H9 (cell line): ENCODE data around the gene ARAF. TPM values are rescaled to one million over a fixed set of nuclear protein-coding genes. Genes with fewer than 3 reads are reported as not detected.
A peak's percentile ranks its signal among the peaks of the same experiment; 100 is the strongest.

ENCODE experiments used
- DNase-seq: peaks from one replicate; pipeline ENCODE4 v3.0.0-alpha.2; 2017
- H2AFZ ChIP-seq: one replicate; pipeline ENCODE4 v1.6.1; 2013; ENCODE audit warnings: mild to moderate bottlenecking, low read length, control low read depth, moderate library complexity
- H2AK5ac ChIP-seq: 2 replicates; pipeline ENCODE4 v1.6.1; 2013; ENCODE audit warnings: low read length, control low read depth, mixed read lengths; ENCODE audit not compliant: insufficient read length
- H2BK120ac ChIP-seq: one replicate; pipeline ENCODE4 v1.6.1; 2013; ENCODE audit warnings: low read depth, mild to moderate bottlenecking, low read length, control low read depth, inconsistent platforms; ENCODE audit not compliant: poor library complexity, severe bottlenecking
- H2BK12ac ChIP-seq: 2 replicates; pipeline ENCODE4 v1.6.1; 2013; ENCODE audit warnings: low read length, control low read depth, mixed read lengths, low read depth; ENCODE audit not compliant: insufficient read length
- H2BK15ac ChIP-seq: 2 replicates; pipeline ENCODE4 v1.6.1; 2013; ENCODE audit warnings: low read depth, low read length, control low read depth
- H2BK20ac ChIP-seq: one replicate; pipeline ENCODE4 v1.6.1; 2013; ENCODE audit warnings: low read depth, mild to moderate bottlenecking, low read length, control low read depth, inconsistent platforms; ENCODE audit not compliant: poor library complexity, severe bottlenecking
- H2BK5ac ChIP-seq: 2 replicates; pipeline ENCODE4 v1.6.1; 2013; ENCODE audit warnings: low read length, control low read depth, mixed read lengths; ENCODE audit not compliant: insufficient read length
- H3K14ac ChIP-seq: 2 replicates; pipeline ENCODE4 v1.6.1; 2013; ENCODE audit warnings: low read length, control low read depth; ENCODE audit not compliant: insufficient read depth
- H3K18ac ChIP-seq: 2 replicates; pipeline ENCODE4 v1.6.1; 2013; ENCODE audit warnings: low read depth, mild to moderate bottlenecking, mixed read lengths, low read length, control low read depth; ENCODE audit not compliant: insufficient read length
- H3K23ac ChIP-seq: 2 replicates; pipeline ENCODE4 v1.6.1; 2013; ENCODE audit warnings: low read length, control low read depth, mixed read lengths, low read depth; ENCODE audit not compliant: insufficient read length
- H3K23me2 ChIP-seq: 2 replicates; pipeline ENCODE4 v1.6.1; 2013; ENCODE audit warnings: low read depth, mild to moderate bottlenecking, mixed read lengths, low read length, control low read depth; ENCODE audit not compliant: insufficient read length, poor library complexity, severe bottlenecking
- H3K27ac ChIP-seq: 2 replicates; pipeline ENCODE4 v1.5.1; 2013; ENCODE audit warnings: low read length, control low read depth, mixed read lengths, low read depth; ENCODE audit not compliant: insufficient read length
- H3K27me3 ChIP-seq: 2 replicates; pipeline ENCODE4 v1.6.1; 2013; ENCODE audit warnings: low read length, control low read depth, inconsistent platforms; ENCODE audit not compliant: insufficient read depth
- H3K4ac ChIP-seq: 2 replicates; pipeline ENCODE4 v1.6.1; 2013; ENCODE audit warnings: low read depth, mild to moderate bottlenecking, control low read depth, inconsistent platforms, low read length, moderate library complexity
- H3K4me1 ChIP-seq: 2 replicates; pipeline ENCODE4 v1.6.1; 2013; ENCODE audit warnings: low read length, control low read depth, inconsistent platforms; ENCODE audit not compliant: insufficient read depth
- H3K4me2 ChIP-seq: 2 replicates; pipeline ENCODE4 v1.6.1; 2013; ENCODE audit warnings: low read length, control low read depth, mixed read lengths; ENCODE audit not compliant: insufficient read length, insufficient read depth
- H3K56ac ChIP-seq: 2 replicates; pipeline ENCODE4 v1.6.1; 2013; ENCODE audit warnings: low read depth, mild to moderate bottlenecking, mixed read lengths, low read length, control low read depth; ENCODE audit not compliant: insufficient read length
- H3K79me1 ChIP-seq: 2 replicates; pipeline ENCODE4 v1.6.1; 2013; ENCODE audit warnings: low read depth, mild to moderate bottlenecking, moderate library complexity, low read length, control low read depth, inconsistent platforms; ENCODE audit not compliant: insufficient read depth, poor library complexity, severe bottlenecking
- H3K79me2 ChIP-seq: 2 replicates; pipeline ENCODE4 v1.6.1; 2013; ENCODE audit warnings: low read length, control low read depth, inconsistent platforms; ENCODE audit not compliant: insufficient read depth
- H3K9ac ChIP-seq: 2 replicates; pipeline ENCODE4 v1.6.1; 2013; ENCODE audit warnings: low read length, control low read depth, mixed read lengths; ENCODE audit not compliant: insufficient read length; ENCODE audit errors: extremely low read depth
- H3K9me3 ChIP-seq: one replicate; pipeline ENCODE4 v1.6.1; 2013; ENCODE audit warnings: low read depth, low read length, inconsistent platforms; ENCODE audit not compliant: control insufficient read depth
- H3T11ph ChIP-seq: one replicate; pipeline ENCODE4 v1.6.1; 2013; ENCODE audit warnings: mild to moderate bottlenecking, low read length, control low read depth, inconsistent platforms
- H4K20me1 ChIP-seq: one replicate; pipeline ENCODE4 v1.6.1; 2013; ENCODE audit not compliant: control insufficient read depth, insufficient read length, insufficient read depth
- H4K5ac ChIP-seq: 2 replicates; pipeline ENCODE4 v1.6.1; 2013; ENCODE audit warnings: low read depth, mild to moderate bottlenecking, mixed read lengths, low read length, control low read depth; ENCODE audit not compliant: insufficient read length
- H4K8ac ChIP-seq: replicated peaks from 2 replicates; pipeline ENCODE4 v1.6.1; 2013; ENCODE audit warnings: low read length, control low read depth, mixed read lengths, low read depth; ENCODE audit not compliant: insufficient read length
- H4K91ac ChIP-seq: 2 replicates; pipeline ENCODE4 v1.6.1; 2013; ENCODE audit warnings: low read depth, mild to moderate bottlenecking, moderate library complexity, mixed read lengths, low read length, control low read depth; ENCODE audit not compliant: insufficient read length
- H3K27ac Mint-ChIP-seq, 3 experiments: 2 replicates in 2 of 3; 3 replicates in 1 of 3; pipeline ENCODE4 v1.8.0; 2020 to 2021; ENCODE audit warnings: mixed read lengths in 3 of 3, mild to moderate bottlenecking in 1 of 3, moderate library complexity in 1 of 3
- H3K27me3 Mint-ChIP-seq: 2 replicates; pipeline ENCODE4 v1.8.0; 2021; ENCODE audit warnings: low read depth, mild to moderate bottlenecking, moderate library complexity, mixed read lengths
- H3K36me3 Mint-ChIP-seq, 3 experiments: 2 replicates in 2 of 3; 3 replicates in 1 of 3; pipeline ENCODE4 v1.8.0; 2020 to 2021; ENCODE audit warnings: low read depth in 3 of 3, mixed read lengths in 3 of 3; ENCODE audit not compliant: insufficient read depth in 1 of 3
- H3K4me1 Mint-ChIP-seq, 2 experiments: 2 replicates each; pipeline ENCODE4 v1.8.0; 2020; ENCODE audit warnings: mixed read lengths in 2 of 2
- H3K4me3 Mint-ChIP-seq, 2 experiments: 2 replicates in 1 of 2; 3 replicates in 1 of 2; pipeline ENCODE4 v1.8.0; 2020 to 2021; ENCODE audit warnings: mild to moderate bottlenecking in 2 of 2, mixed read lengths in 2 of 2, moderate library complexity in 1 of 2
- H3K9me3 Mint-ChIP-seq, 2 experiments: 2 replicates in 1 of 2; 3 replicates in 1 of 2; pipeline ENCODE4 v1.8.0; 2020; ENCODE audit warnings: mild to moderate bottlenecking in 2 of 2, mixed read lengths in 2 of 2, moderate library complexity in 1 of 2
- WGBS: extraction: QIAGEN DNeasy Blood & Tissue Kit; methylation state at CpG from one replicate; pipeline ENCODE4 v1.1.7; 2013; ENCODE audit warnings: missing lambda C conversion rate, low lambda C conversion rate, mixed read lengths; ENCODE audit not compliant: insufficient read length; ENCODE audit errors: extremely low coverage; 5-methylcytosine and 5-hydroxymethylcytosine counted together
- total RNA-seq: library from RNA; stranded (reverse); gene quantifications from 2 replicates; pipeline ENCODE4 v1.2.1, GENCODE V29; 2021
- TF ChIP-seq, protein P1 (sequence below): fragments of 200-600 bp; sonication (generic); conservative IDR thresholded peaks from 3 replicates; pipeline ENCODE4 v1.8.0; 2021; ENCODE audit warnings: antibody characterized with exemption, mild to moderate bottlenecking

ARAF gene
- total RNA-seq, 1 experiment from 2014 or later, result 48.1 TPM

DNA sequence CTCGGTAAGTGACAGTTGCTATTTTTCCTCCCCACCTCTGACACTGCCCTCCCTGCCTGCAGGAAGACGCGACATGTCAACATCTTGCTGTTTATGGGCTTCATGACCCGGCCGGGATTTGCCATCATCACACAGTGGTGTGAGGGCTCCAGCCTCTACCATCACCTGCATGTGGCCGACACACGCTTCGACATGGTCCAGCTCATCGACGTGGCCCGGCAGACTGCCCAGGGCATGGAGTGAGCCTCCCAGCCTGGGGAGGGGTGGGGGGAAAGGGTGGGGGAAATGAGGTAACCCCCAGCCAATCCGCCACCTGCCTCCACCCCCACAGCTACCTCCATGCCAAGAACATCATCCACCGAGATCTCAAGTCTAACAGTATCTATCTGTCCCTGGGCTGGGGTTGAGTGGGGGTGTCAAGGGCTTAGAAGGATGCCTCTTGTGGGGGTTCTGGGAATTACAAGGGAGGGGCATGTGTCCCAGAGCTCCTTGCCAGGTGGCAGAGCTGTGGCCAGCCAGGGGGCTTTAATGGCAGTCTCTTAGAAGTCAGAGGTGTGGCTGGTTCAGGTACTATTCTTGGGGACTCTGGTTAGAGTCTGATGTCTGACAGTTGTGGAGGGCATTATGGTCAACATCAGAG lies 7.8 kb downstream of the ARAF start:
- H3K36me3 Mint-ChIP-seq, result peaks cover 61 to 79% (median 77%) of the 10 kb centered on the region in 3 experiments
- Histone ChIP-seq H3K9ac (no peak overlapping the region), H2BK12ac (no peak overlapping the region), H3K9me3 (peaks cover 49% of the 10 kb centered on the region), H3K56ac (no peak overlapping the region), H2AFZ (no peak overlapping the region), H3K27ac (no peak overlapping the region), H3K4me1 (peaks cover 3% of the 10 kb centered on the region; the same call in 1 of the 2 replicates), H2BK15ac (no peak overlapping the region), H3K23ac (no peak overlapping the region), H3K4me2 (no peak overlapping the region), H3T11ph (no peak overlapping the region), H4K20me1 (no peaks in the 10 kb centered on the region), H3K27me3 (no peaks in the 10 kb centered on the region), H2BK20ac (no peak overlapping the region), H3K4ac (no peak overlapping the region), H2BK120ac (no peak overlapping the region), H3K18ac (no peak overlapping the region), H3K23me2 (no peaks in the 10 kb centered on the region), H3K79me1 (no peaks in the 10 kb centered on the region), H4K5ac (no peak overlapping the region), H4K91ac (no peak overlapping the region), H2AK5ac (no peak overlapping the region), H3K79me2 (no peaks in the 10 kb centered on the region), H4K8ac (no peak overlapping the region), H2BK5ac (no peak overlapping the region), H3K14ac (no peak overlapping the region)
- TF ChIP-seq, protein P1, sequence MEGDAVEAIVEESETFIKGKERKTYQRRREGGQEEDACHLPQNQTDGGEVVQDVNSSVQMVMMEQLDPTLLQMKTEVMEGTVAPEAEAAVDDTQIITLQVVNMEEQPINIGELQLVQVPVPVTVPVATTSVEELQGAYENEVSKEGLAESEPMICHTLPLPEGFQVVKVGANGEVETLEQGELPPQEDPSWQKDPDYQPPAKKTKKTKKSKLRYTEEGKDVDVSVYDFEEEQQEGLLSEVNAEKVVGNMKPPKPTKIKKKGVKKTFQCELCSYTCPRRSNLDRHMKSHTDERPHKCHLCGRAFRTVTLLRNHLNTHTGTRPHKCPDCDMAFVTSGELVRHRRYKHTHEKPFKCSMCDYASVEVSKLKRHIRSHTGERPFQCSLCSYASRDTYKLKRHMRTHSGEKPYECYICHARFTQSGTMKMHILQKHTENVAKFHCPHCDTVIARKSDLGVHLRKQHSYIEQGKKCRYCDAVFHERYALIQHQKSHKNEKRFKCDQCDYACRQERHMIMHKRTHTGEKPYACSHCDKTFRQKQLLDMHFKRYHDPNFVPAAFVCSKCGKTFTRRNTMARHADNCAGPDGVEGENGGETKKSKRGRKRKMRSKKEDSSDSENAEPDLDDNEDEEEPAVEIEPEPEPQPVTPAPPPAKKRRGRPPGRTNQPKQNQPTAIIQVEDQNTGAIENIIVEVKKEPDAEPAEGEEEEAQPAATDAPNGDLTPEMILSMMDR, result peak; percentile 54
- DNase-seq, result peak; percentile 50
- H3K27ac Mint-ChIP-seq, result no peak overlapping the region
- H3K27me3 Mint-ChIP-seq, result peaks cover 3% of the 10 kb centered on the region; the same call in 1 of the 2 replicates
- peaks cover 81 to 92% of the 10 kb centered on the region in 2 experiments for H3K9me3 Mint-ChIP-seq
- peaks cover 11 to 19% of the 10 kb centered on the region in 2 experiments for H3K4me1 Mint-ChIP-seq
- WGBS, result no CpG with 5 or more reads among the region's 13 CpGs
- no peak overlapping the region for H3K4me3 Mint-ChIP-seq
